ENCODE measurements around the gene PLXNB3.
A peak's percentile ranks its signal among the peaks of the same experiment; 100 is the strongest.

Gene PLXNB3

DNA sequence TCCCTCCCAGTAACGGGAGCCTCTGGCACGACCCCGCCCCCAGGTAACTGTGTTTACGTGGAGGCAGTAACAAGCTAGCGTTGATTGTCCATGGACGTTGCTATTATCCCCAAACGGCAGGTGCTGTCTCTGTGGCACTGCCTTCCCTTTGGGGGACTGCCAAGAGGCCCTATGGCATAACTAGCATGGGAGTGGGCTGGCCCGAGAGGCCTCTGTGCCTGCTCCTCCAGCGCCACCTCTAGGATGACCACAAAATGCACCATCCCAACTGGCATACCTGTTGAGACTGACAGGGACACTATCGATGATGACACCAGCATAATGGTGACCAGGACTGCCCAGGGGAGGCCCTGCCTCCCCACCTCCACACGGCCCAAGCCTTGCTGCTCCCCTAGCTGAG, 18.3 kb downstream of the PLXNB3 start:
- Histone ChIP-seq H3K27me3 (ENCODE audit: control insufficient read depth, insufficient read depth, low read length, poor library complexity, severe bottlenecking) (no peaks in the 10 kb centered on the region), H3K4me3 (ENCODE audit: insufficient read depth, low read depth, low read length) (no peak overlapping the region), H3K27ac (ENCODE audit: insufficient read depth, low read depth, low read length, poor library complexity, severe bottlenecking) (no peak overlapping the region), H3K9me3 (ENCODE audit: control insufficient read depth, low read length) (no peaks in the 10 kb centered on the region), H3K4me1 (ENCODE audit: control insufficient read depth, insufficient read depth, low read length) (peaks cover 2% of the 10 kb centered on the region), H3K36me3 (ENCODE audit: control insufficient read depth, insufficient read depth, low read length) (no peaks in the 10 kb centered on the region)
- 79 to 91% methylated on average over 11 of the region's 11 CpGs for WGBS, 2 experiments

DNA sequence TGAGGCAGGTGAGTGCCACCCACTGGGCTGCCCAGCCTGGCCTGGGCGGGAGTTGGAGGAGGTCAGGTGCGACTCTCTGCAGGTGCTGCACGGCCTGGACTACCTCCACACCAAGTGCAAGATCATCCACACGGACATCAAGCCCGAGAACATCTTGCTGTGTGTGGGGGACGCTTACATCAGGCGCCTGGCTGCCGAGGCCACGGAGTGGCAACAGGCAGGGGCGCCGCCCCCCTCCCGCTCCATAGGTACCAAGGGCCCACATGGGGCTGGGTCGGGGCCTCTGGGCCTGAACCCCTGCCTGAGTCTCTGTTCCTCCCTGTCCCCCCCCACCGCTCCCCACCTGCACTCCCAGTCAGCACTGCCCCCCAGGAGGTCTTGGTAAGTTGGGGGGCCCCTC, 18.8 kb downstream of the PLXNB3 start:
- no peak overlapping the region for H3K27ac ChIP-seq (ENCODE audit: insufficient read depth, low read depth, low read length, poor library complexity, severe bottlenecking)
- no peaks in the 10 kb centered on the region for H3K27me3 ChIP-seq (ENCODE audit: control insufficient read depth, insufficient read depth, low read length, poor library complexity, severe bottlenecking)
- WGBS, 2 experiments = 95 to 96% methylated on average over 13 of the region's 14 CpGs
- H3K4me1 ChIP-seq (ENCODE audit: control insufficient read depth, insufficient read depth, low read length) = peaks cover 2% of the 10 kb centered on the region
- no peak overlapping the region for H3K4me3 ChIP-seq (ENCODE audit: insufficient read depth, low read depth, low read length)
- no peaks in the 10 kb centered on the region for H3K9me3 ChIP-seq (ENCODE audit: control insufficient read depth, low read length)
- no peaks in the 10 kb centered on the region for H3K36me3 ChIP-seq (ENCODE audit: control insufficient read depth, insufficient read depth, low read length)

DNA sequence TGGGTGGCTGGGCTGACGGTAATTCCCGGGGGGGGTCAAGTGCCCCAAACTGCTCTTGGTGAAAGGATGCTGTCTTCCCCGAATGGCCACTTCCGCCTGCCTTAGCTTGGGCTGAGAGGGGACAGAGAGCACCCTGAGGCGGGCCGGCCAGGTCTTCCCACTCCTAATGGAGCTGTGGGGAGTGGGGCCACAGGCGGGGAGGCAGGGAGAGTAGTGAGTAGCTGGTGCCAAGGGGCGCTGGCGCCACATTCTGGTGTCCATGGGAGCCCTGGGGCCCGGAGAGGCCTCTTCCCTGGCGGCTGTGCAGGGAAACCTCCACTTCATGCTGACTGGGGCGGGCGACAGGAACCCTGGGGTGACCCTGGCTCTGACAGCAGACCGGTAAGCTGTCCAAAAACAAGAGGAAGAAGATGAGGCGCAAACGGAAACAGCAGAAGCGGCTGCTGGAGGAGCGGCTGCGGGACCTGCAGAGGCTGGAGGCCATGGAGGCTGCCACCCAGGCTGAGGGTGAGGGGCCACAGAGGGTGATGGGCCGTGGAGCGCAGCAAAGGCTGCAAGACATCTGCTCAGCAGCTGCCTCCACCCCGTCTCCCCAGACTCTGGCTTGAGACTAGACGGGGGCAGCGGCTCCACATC, 19.4 kb downstream of the PLXNB3 start:
- Histone ChIP-seq H3K27ac (ENCODE audit: insufficient read depth, low read depth, low read length, poor library complexity, severe bottlenecking) (no peak overlapping the region), H3K36me3 (ENCODE audit: control insufficient read depth, insufficient read depth, low read length) (no peaks in the 10 kb centered on the region), H3K4me3 (ENCODE audit: insufficient read depth, low read depth, low read length) (no peak overlapping the region), H3K27me3 (ENCODE audit: control insufficient read depth, insufficient read depth, low read length, poor library complexity, severe bottlenecking) (no peaks in the 10 kb centered on the region), H3K9me3 (ENCODE audit: control insufficient read depth, low read length) (no peaks in the 10 kb centered on the region), H3K4me1 (ENCODE audit: control insufficient read depth, insufficient read depth, low read length) (peaks cover 2% of the 10 kb centered on the region)
- WGBS, 2 experiments = 92 to 93% methylated on average over 24 of the region's 24 CpGs

DNA sequence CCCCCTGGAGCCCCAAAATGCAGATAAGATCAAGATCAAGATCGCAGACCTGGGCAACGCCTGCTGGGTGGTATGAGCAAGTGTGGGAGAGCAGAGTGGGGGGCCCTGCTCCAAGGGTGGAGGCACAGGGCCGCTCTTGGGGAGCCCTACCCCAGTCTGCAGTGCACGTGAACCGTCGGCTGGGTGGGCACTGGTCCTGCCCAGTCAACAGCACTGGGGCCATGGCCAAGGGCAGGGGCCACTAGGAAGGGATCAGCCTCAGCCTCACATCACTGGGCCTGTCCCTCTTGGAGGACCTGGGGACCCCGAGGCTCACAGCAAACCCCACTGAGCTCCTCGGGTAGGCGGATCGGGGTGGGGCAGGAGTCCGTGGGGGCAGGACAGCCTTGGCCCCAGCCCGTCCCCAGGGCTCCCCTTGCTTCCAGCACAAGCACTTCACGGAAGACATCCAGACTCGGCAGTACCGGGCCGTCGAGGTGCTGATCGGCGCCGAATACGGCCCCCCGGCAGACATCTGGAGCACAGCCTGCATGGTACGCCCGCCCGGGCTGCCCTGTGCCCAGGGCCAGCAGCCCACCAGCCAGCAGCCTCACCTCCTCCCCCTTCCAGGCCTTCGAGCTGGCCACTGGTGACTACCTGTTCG, 20.4 kb downstream of the PLXNB3 start:
- no peak overlapping the region for H3K27ac ChIP-seq (ENCODE audit: insufficient read depth, low read depth, low read length, poor library complexity, severe bottlenecking)
- H3K4me3 ChIP-seq (ENCODE audit: insufficient read depth, low read depth, low read length) = no peak overlapping the region
- H3K9me3 ChIP-seq (ENCODE audit: control insufficient read depth, low read length) = no peaks in the 10 kb centered on the region
- H3K4me1 ChIP-seq (ENCODE audit: control insufficient read depth, insufficient read depth, low read length) = peaks cover 2% of the 10 kb centered on the region
- H3K36me3 ChIP-seq (ENCODE audit: control insufficient read depth, insufficient read depth, low read length) = no peaks in the 10 kb centered on the region
- H3K27me3 ChIP-seq (ENCODE audit: control insufficient read depth, insufficient read depth, low read length, poor library complexity, severe bottlenecking) = no peaks in the 10 kb centered on the region
- 95 to 97% methylated on average over 27 of the region's 27 CpGs for WGBS, 2 experiments

- Histone ChIP-seq H3K4me3 (ENCODE audit: insufficient read depth, low read depth, low read length) (no peak overlapping the region), H3K36me3 (ENCODE audit: control insufficient read depth, insufficient read depth, low read length) (no peaks in the 10 kb centered on the region), H3K27me3 (ENCODE audit: control insufficient read depth, insufficient read depth, low read length, poor library complexity, severe bottlenecking) (no peaks in the 10 kb centered on the region), H3K27ac (ENCODE audit: insufficient read depth, low read depth, low read length, poor library complexity, severe bottlenecking) (no peak overlapping the region), H3K4me1 (ENCODE audit: control insufficient read depth, insufficient read depth, low read length) (no peaks in the 10 kb centered on the region), H3K9me3 (ENCODE audit: control insufficient read depth, low read length) (no peaks in the 10 kb centered on the region)
- WGBS, 2 experiments = 95 to 97% methylated on average over 15 of the region's 15 CpGs
These were observed 22.6 kb downstream of the PLXNB3 start for GRCh38 chrX:153786669-153787068.

- H3K27me3 ChIP-seq (ENCODE audit: control insufficient read depth, insufficient read depth, low read length, poor library complexity, severe bottlenecking) = no peaks in the 10 kb centered on the region
- no peaks in the 10 kb centered on the region for H3K36me3 ChIP-seq (ENCODE audit: control insufficient read depth, insufficient read depth, low read length)
- 96% methylated on average over 12 of the region's 12 CpGs for WGBS, 2 experiments
- no peaks in the 10 kb centered on the region for H3K9me3 ChIP-seq (ENCODE audit: control insufficient read depth, low read length)
- H3K27ac ChIP-seq (ENCODE audit: insufficient read depth, low read depth, low read length, poor library complexity, severe bottlenecking) = no peak overlapping the region
- no peak overlapping the region for H3K4me3 ChIP-seq (ENCODE audit: insufficient read depth, low read depth, low read length)
- peaks cover 5% of the 10 kb centered on the region for H3K4me1 ChIP-seq (ENCODE audit: control insufficient read depth, insufficient read depth, low read length)
These were observed 25.6 kb downstream of the PLXNB3 start for GRCh38 chrX:153789654-153790053.

- Histone ChIP-seq H3K27me3 (ENCODE audit: control insufficient read depth, insufficient read depth, low read length, poor library complexity, severe bottlenecking) (no peaks in the 10 kb centered on the region), H3K27ac (ENCODE audit: insufficient read depth, low read depth, low read length, poor library complexity, severe bottlenecking) (no peak overlapping the region), H3K4me1 (ENCODE audit: control insufficient read depth, insufficient read depth, low read length) (peaks cover 5% of the 10 kb centered on the region), H3K36me3 (ENCODE audit: control insufficient read depth, insufficient read depth, low read length) (no peaks in the 10 kb centered on the region), H3K4me3 (ENCODE audit: insufficient read depth, low read depth, low read length) (no peak overlapping the region), H3K9me3 (ENCODE audit: control insufficient read depth, low read length) (no peaks in the 10 kb centered on the region)
- 93 to 96% methylated on average over 17 of the region's 17 CpGs for WGBS, 2 experiments
These were observed 27.2 kb downstream of the PLXNB3 start for GRCh38 chrX:153791104-153791852.

- WGBS, 2 experiments = 94 to 97% methylated on average over 6 of the region's 6 CpGs
- H3K9me3 ChIP-seq (ENCODE audit: control insufficient read depth, low read length) = no peaks in the 10 kb centered on the region
- H3K4me3 ChIP-seq (ENCODE audit: insufficient read depth, low read depth, low read length) = no peak overlapping the region
- no peak overlapping the region for H3K27ac ChIP-seq (ENCODE audit: insufficient read depth, low read depth, low read length, poor library complexity, severe bottlenecking)
- H3K36me3 ChIP-seq (ENCODE audit: control insufficient read depth, insufficient read depth, low read length) = peaks cover 4% of the 10 kb centered on the region
- H3K4me1 ChIP-seq (ENCODE audit: control insufficient read depth, insufficient read depth, low read length) = peaks cover 5% of the 10 kb centered on the region
- H3K27me3 ChIP-seq (ENCODE audit: control insufficient read depth, insufficient read depth, low read length, poor library complexity, severe bottlenecking) = no peaks in the 10 kb centered on the region
These were observed 28.3 kb downstream of the PLXNB3 start for GRCh38 chrX:153792368-153792767.

DNA sequence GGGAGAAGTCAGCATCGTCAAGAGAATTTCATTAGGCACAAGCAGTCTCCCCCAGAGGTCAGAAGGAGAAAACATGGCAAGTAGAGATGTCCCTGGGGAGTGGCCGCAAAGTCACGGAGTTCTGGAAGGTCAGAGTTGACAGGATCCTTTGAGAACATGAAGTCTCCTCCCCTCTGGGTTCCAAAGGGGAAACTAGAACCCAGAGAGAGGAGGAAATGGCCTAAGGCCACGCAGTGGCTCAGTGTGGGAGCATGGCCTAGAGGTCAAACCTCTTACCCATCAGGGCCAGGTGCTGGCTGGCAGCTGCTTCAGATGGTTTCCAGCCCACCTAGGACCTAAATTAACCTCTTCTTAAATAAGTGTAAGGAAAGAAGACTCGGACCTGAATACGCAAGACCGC, 29.2 kb downstream of the PLXNB3 start:
- peak overlapping the region; percentile 72 for H3K4me3 ChIP-seq (ENCODE audit: insufficient read depth, low read depth, low read length)
- peaks cover 5% of the 10 kb centered on the region for H3K4me1 ChIP-seq (ENCODE audit: control insufficient read depth, insufficient read depth, low read length)
- WGBS, 2 experiments = 55 to 60% methylated on average over 4 to 5 of the region's 7 CpGs
- H3K27ac ChIP-seq (ENCODE audit: insufficient read depth, low read depth, low read length, poor library complexity, severe bottlenecking) = no peak overlapping the region
- H3K9me3 ChIP-seq (ENCODE audit: control insufficient read depth, low read length) = no peaks in the 10 kb centered on the region
- H3K27me3 ChIP-seq (ENCODE audit: control insufficient read depth, insufficient read depth, low read length, poor library complexity, severe bottlenecking) = no peaks in the 10 kb centered on the region
- H3K36me3 ChIP-seq (ENCODE audit: control insufficient read depth, insufficient read depth, low read length) = peaks cover 4% of the 10 kb centered on the region
